T-helper 22 cell (primary cell): Measurements from ENCODE around the gene BCL11B.
"Not testable (repeated sequence)": the region's sequence is repeated elsewhere in the genome, so short reads cannot be mapped to it uniquely, and the experiment has no call there.

Experiments used
- DNase-seq: peaks from one replicate; pipeline ENCODE4 v3.0.0-alpha.2; 2020; ENCODE audit warnings: low read depth

Gene BCL11B

GRCh38 chr14:99199846-99200653, 71.9 kb downstream of the BCL11B start:
- DNase-seq, result no peak

- DNase-seq, result no peak
Measured at GRCh38 chr14:99198746-99199502, 73.1 kb downstream of the BCL11B start.

- DNase-seq, result no peak
Measured at GRCh38 chr14:99196310-99196650, 75.7 kb downstream of the BCL11B start.

- DNase-seq, result no peak
Measured at GRCh38 chr14:99195602-99196309, 76.2 kb downstream of the BCL11B start.

GRCh38 chr14:99194736-99195135, 77.3 kb downstream of the BCL11B start:
- DNase-seq, result no peak

GRCh38 chr14:99194136-99194535, 77.9 kb downstream of the BCL11B start:
- DNase-seq, result no peak

- no peak for DNase-seq
Measured at GRCh38 chr14:99192830-99193229, 79.2 kb downstream of the BCL11B start.

GRCh38 chr14:99192028-99192621, 79.9 kb downstream of the BCL11B start:
- DNase-seq, result no peak

- DNase-seq, result peak; percentile 65
Measured at GRCh38 chr14:99191395-99192027, 80.5 kb downstream of the BCL11B start.

GRCh38 chr14:99190696-99191394, 81.2 kb downstream of the BCL11B start:
- DNase-seq, result no peak

GRCh38 chr14:99189201-99189801, 82.7 kb downstream of the BCL11B start:
- DNase-seq, result no peak

- DNase-seq, result peak; percentile 38
Measured at GRCh38 chr14:99188731-99189191, 83.2 kb downstream of the BCL11B start.

- DNase-seq, result no peak
Measured at GRCh38 chr14:99187858-99188257, 84.1 kb downstream of the BCL11B start.

GRCh38 chr14:99186956-99187690, 84.9 kb downstream of the BCL11B start:
- no peak for DNase-seq

GRCh38 chr14:99186336-99186735, 85.7 kb downstream of the BCL11B start:
- DNase-seq, result not testable (repeated sequence)

GRCh38 chr14:99185436-99186068, 86.4 kb downstream of the BCL11B start:
- no peak for DNase-seq

- DNase-seq, result no peak
Measured at GRCh38 chr14:99183716-99184115, 88.3 kb downstream of the BCL11B start.

GRCh38 chr14:99183311-99183710, 88.7 kb downstream of the BCL11B start:
- no peak for DNase-seq

- no peak for DNase-seq
Measured at GRCh38 chr14:99182548-99183250, 89.3 kb downstream of the BCL11B start.
